ENCODE measurements around the gene FBRSL1.

FBRSL1 gene

DNA sequence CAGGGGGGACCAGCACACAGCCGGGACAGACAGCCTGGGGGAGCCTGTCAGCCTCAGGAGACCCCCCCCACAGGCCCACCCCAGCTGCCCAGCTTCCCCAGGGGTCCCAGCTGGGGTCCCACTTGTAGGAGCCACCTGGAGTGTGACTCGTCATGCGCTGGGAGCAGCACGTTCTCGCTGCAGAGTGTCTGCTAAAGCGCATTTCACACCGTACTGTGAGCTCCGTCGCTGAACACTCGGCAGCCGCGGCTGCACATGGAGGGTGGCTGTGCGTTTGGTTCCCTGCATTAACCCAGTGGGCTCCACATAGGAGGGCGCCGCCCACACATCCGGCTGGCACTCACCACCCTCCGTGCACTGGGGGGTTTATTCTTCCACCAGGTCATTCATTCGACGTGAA, 56.7 kb downstream of the FBRSL1 start:
- DNase-seq (ENCODE audit: extremely low spot score, insufficient read length, low read depth) (no peak), FAIRE-seq (no peak)

GRCh38 chr12:132547205-132547740, 57.3 kb downstream of the FBRSL1 start:
- no peak for FAIRE-seq

GRCh38 chr12:132548430-132549058, 58.6 kb downstream of the FBRSL1 start:
- FAIRE-seq = no peak

More at GRCh38 chr12:132547205-132547740, 57.3 kb downstream of the FBRSL1 start:
- DNase-seq (ENCODE audit: extremely low spot score, insufficient read length, low read depth) = no peak

DNA sequence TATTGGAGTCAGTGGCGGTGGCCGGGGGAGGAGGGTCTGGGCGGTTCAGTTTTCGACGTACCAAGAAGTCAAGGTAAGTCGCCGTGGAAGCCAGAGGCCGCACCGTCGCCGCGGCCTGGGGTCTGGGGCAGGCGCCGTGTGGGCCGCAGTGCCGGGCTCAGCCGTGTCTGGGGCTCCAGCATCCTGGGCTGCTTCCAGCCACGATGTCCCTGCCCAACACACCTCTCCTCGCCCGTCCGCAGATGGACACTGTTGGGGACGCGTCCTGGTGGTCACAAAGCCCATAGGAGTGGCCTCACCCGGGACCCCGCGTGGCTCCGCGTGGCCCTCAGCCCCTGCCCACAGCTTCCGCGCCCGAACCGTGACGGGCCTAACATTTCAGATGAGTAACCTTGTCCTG, 59.1 kb downstream of the FBRSL1 start:
- DNase-seq (ENCODE audit: extremely low spot score, insufficient read length, low read depth) (no peak), FAIRE-seq (no peak)

More at GRCh38 chr12:132548430-132549058, 58.6 kb downstream of the FBRSL1 start:
- DNase-seq (ENCODE audit: extremely low spot score, insufficient read length, low read depth) = no peak

DNA sequence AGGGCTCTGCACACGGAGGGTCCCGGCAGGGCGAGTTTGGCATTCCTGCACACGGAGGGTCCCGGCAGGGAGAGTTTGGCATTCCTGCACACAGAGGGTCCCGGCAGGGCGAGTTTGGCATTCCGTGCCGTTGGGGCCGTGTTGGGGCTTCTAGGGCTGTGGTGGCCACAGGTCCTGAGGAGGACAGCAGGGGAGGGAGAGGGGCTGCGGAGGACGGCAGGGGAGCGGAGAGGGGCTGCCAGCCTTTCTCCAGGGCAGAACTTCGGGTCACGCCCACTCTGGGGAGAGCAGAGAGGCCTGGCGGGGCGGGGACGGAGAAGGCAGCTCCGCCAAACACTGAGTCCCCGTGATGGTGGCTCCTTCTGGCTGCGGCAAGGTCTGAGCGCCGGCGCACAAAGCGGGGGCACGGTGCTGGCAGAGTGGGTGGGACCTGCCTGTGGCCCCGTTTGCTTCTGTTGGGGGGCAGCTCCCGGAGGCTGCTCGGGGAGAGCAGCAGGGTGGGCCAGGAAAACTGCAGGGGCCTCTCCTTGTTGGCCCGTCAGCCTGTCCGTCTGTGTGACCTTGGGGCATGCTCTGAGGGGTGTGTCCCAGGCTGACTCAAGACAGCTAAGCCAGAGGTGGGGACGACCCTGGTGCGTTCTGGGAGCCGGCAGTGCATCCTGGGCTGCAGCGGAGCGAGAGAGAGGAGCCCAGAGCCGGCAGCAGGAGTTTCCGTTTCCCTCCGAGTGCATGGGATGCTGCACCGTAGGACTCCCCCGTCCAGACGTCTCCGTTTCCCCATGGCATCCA, 60.3 kb downstream of the FBRSL1 start:
- no peak for FAIRE-seq
- no peak for DNase-seq (ENCODE audit: extremely low spot score, insufficient read length, low read depth)

GRCh38 chr12:132550830-132551640, 61.1 kb downstream of the FBRSL1 start:
- FAIRE-seq (no peak), DNase-seq (ENCODE audit: extremely low spot score, insufficient read length, low read depth) (no peak)

DNA sequence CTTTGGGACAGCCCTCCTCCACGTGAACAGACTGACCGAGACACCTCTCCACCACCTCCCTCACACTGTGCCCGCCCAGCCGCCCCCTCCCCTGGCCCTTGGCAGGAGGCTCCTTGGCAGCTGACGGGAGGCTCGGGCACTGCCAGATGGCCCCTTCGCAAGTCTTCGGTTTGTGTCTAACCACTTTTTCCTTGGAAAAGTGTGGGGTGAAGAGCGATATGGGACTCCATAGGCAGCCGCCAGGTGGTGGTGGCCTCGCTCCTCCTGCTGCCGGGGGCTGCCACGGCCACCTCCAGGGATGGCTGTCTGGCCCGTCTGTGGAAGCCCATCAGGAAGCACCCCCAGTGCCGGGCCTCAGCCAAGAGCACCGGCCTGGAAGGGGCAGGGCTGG, 61.7 kb downstream of the FBRSL1 start:
- DNase-seq (ENCODE audit: extremely low spot score, insufficient read length, low read depth) (no peak), FAIRE-seq (no peak)

DNA sequence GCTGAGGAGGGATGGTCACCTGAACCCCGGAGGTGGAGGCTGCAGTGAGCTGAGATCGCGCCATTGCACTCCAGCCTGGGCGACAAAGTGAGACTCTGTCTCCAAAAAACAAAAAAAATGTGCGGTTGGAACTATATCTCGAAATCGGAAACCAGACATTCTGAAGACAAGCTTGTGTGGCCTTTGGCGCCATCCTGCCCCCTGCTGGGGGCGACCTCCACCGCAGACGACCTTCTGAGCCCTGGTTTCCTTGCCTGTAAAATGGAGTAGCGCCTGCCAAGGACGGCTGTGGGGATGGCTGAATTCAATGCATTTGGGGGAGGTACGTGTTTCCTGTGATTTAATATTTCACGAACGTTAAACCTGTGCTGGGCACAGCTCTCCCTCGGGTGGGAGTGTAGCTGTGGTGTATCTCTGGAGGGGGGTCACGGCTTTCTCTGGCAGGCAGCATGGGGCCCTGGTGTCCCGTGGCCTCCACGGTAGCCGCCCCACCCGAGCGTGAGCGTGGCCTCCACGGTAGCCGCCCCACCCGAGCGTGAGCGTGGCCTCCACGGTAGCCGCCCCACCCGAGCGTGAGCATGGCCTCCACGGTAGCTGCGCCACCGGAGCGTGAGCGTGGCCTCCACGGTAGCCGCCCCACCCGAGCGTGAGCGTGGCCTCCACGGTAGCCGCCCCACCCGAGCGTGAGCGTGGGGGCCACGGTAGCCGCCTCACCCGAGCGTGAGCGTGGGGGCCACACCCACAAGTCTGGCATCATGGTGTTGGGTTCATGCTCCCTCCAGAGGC, 65.1 kb downstream of the FBRSL1 start:
- no peak for DNase-seq (ENCODE audit: extremely low spot score, insufficient read length, low read depth)
- FAIRE-seq = no peak

GRCh38 chr12:132555686-132556085, 65.7 kb downstream of the FBRSL1 start:
- no peak for FAIRE-seq
- no peak for DNase-seq (ENCODE audit: extremely low spot score, insufficient read length, low read depth)

DNA sequence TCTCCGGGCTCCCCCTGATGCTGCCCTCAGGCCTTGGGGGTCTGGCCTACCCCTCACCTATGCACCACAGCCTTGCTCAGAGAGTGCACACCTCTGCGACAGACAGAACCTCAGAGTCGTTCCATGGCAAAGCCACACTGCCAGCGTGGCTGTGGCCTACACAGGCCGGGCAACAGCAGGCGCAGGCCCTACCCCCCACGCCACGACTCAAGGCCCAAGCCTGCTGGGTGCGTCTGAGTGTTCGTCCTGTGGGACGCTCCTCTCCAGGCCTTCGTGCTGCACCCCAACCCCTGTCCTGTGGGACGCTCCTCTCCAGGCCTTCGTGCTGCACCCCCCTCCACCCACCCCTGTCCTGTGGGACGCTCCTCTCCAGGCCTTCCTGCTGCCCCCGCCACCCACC, 66.3 kb downstream of the FBRSL1 start:
- no peak for DNase-seq (ENCODE audit: extremely low spot score, insufficient read length, low read depth)
- no peak for FAIRE-seq

- no peak for FAIRE-seq
- no peak for DNase-seq (ENCODE audit: extremely low spot score, insufficient read length, low read depth)
These were observed 66.8 kb downstream of the FBRSL1 start for GRCh38 chr12:132556801-132557200.

DNA sequence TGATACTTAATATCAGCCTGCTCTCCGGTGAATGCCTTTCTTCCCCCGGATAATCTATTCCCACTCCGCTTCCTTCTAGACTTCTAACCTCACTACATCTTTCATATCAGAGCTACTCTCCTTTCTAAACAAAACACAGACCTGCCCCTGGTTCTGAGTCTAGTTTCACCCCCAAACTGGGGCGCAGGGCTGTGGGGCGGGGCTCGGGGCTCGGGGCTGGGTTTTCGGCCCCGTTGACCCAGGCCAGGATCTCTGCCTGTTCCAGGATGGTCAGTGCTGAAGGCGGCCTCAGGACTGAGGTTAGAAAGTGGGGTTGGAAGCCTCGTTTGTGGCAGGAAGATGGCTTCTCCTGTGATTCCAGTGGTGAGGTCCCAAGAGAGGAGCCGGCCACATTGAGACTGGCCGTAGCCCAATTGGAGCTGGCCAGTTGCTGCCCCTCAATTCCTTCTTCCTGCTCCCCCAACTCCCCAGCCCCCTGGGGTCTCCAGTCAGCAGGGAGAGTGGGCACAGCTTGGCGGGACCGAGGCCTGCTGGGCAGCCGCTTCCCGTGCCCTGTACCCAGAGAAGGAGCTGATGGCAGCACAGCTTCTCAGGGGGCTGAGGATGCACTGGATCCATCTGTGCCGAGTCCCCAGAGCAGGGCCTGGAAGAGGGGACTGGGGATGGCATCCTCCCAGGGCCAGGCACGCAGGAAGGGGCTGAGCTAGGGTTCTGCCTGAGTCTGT, 67.5 kb downstream of the FBRSL1 start:
- FAIRE-seq = no peak
- DNase-seq (ENCODE audit: extremely low spot score, insufficient read length, low read depth) = no peak

GRCh38 chr12:132558042-132558856, 68.3 kb downstream of the FBRSL1 start:
- DNase-seq (ENCODE audit: extremely low spot score, insufficient read length, low read depth) (no peak), FAIRE-seq (no peak)

GRCh38 chr12:132558861-132559623, 69.1 kb downstream of the FBRSL1 start:
- FAIRE-seq (no peak), DNase-seq (ENCODE audit: extremely low spot score, insufficient read length, low read depth) (no peak)

DNA sequence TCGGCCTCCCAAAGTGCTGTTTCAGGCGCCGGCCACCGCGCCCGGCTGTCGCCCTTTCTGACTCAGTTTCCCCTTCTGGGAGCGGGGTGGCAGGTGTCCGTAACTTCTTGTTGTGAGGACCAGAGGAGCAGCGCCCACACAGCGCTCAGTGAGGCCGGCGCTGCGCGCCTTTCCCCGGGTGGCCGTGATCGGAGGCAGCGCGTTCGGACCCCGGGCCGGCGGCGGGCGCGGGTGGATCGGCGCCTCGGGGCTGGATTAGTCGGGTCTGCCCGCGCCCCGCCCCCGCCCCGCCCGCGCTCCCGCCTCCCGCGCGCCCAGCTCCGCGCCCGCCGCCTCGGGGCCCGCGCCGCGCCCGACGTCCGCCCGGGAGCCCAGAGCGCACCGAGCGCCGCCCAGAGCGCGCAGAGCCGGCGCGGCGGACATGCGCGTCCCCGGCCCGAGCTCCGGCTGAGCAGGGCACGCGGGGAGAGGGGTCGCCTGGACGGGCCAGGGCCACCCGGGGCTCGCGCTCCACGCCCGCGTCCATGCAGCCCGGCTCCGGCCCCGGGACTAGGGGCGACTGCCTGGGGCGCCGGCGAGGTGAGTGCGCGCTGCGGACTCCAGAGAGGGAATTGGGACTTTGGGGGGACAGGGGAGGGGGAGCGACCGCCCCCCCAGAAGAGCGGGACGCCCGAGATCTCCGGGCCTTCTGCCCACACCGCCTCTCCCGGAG, 69.9 kb downstream of the FBRSL1 start:
- no peak for FAIRE-seq

GRCh38 chr12:132560364-132560613, 70.3 kb downstream of the FBRSL1 start:
- DNase-seq (ENCODE audit: extremely low spot score, insufficient read length, low read depth) = no peak

More for the DNA sequence above, 69.9 kb downstream of the FBRSL1 start:
- peak; percentile 65 for DNase-seq (ENCODE audit: extremely low spot score, insufficient read length, low read depth)

More at GRCh38 chr12:132560364-132560613, 70.3 kb downstream of the FBRSL1 start:
- FAIRE-seq = no peak
